Loucy (cell line): ENCODE measurements around the gene SNRNP40.

Experiments
- EZH2phosphoT487 ChIP-seq: fragments of 200-600 bp; IDR thresholded peaks from 2 replicates; pipeline ENCODE4 v1.6.1; 2018; ENCODE audit warnings: antibody characterized with exemption, mild to moderate bottlenecking, moderate library complexity, borderline replicate concordance
- TF ChIP-seq, protein P1 (sequence below): fragments of 200-600 bp; sonication (generic); conservative IDR thresholded peaks from 2 replicates; pipeline ENCODE4 v1.5.1; 2014; ENCODE audit warnings: mild to moderate bottlenecking, antibody characterized with exemption, low read length

DNA sequence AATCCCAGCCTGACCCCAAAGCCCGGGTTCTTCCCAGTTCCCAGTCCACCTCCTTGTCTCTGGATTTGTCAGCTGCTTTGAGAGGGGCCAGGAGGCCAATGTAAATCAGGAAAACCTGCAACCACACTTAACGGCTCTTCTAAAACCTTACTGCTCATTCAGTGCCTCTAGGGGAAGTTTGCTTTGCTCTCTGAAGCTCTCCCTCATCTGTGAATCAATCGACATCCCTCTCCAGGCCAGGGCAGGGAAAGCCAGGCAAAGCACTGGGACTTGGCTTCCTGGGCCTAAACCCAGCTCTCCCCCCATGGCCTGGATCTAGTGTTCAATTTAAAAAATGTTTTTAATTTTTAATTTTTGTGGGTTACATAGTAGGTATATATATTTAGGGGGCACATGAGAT is 66.2 kb downstream of the SNRNP40 start:
- TF ChIP-seq, protein P1, sequence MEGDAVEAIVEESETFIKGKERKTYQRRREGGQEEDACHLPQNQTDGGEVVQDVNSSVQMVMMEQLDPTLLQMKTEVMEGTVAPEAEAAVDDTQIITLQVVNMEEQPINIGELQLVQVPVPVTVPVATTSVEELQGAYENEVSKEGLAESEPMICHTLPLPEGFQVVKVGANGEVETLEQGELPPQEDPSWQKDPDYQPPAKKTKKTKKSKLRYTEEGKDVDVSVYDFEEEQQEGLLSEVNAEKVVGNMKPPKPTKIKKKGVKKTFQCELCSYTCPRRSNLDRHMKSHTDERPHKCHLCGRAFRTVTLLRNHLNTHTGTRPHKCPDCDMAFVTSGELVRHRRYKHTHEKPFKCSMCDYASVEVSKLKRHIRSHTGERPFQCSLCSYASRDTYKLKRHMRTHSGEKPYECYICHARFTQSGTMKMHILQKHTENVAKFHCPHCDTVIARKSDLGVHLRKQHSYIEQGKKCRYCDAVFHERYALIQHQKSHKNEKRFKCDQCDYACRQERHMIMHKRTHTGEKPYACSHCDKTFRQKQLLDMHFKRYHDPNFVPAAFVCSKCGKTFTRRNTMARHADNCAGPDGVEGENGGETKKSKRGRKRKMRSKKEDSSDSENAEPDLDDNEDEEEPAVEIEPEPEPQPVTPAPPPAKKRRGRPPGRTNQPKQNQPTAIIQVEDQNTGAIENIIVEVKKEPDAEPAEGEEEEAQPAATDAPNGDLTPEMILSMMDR = no peak
- TF ChIP-seq EZH2phosphoT487 = no peak
